NCI-H2196 treated with DMSO at 0.1 percent for 48 hours (cell line): ENCODE data around the gene APH1B.

Experiments used
- DNase-seq: peaks from one replicate; lab custom pipeline; 2025; ENCODE audit not compliant: unreplicated experiment; lab: John Stamatoyannopoulos, UW

The APH1B gene

DNA sequence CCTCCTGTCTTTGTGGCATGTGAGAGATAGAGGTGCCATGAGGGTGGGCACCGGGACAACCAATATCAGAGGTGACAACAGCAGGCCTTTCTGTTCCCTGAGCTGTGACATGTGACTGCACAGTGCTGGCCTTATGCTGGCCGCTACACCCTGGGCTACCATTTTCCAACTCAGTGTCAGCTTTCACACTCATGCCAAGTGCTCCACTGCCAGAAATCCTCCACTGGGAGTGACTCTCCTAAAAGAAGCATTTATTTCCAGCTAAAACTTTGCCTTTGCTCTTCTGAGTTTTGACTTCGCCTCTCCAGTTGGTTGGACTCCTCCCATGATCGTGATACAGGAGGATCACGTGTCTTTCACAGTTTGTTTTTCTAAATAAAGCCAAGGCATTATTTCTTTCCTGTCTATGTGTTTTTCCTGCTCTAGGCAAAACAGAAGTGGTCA is 72.8 kb downstream of the APH1B start:
- no peak for DNase-seq

DNA sequence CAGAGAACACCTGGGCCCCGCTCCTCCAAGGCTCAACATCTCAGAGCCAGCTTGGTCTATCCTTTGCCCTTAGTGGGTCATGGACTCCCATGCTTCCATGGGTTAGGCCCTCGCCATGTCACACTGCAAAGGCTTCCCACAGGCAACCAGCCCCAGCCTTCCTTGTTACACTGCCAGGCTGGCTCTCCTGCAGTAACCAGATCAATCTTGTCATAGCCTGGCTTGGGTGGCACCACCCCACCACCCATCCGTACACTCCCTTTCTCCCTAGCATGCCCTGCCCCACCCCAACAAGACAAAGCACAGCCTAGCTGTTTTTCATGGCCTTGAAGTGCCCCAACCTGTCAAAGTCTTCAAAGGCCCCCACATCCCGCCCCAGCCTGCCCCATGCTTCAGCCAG is 73.8 kb downstream of the APH1B start:
- no peak for DNase-seq

DNA sequence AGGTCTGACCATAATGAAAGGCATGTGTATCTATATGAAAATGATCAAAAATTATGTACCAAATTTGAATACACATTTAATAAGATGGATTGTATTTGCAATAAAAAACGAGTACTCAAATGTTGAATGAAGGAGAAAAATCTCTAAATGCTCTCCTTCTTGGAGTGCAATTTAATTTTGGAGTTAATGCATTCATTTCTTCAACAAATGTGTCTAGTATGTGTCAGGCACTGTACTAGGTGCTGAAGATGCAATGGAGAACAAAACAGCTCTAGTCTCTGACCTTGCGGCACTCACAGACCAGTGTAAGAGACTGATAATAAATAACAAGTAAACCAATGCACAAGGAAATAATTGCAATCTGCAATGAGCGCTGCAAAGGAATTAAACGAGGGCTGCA is 75.4 kb downstream of the APH1B start:
- no peak for DNase-seq

DNA sequence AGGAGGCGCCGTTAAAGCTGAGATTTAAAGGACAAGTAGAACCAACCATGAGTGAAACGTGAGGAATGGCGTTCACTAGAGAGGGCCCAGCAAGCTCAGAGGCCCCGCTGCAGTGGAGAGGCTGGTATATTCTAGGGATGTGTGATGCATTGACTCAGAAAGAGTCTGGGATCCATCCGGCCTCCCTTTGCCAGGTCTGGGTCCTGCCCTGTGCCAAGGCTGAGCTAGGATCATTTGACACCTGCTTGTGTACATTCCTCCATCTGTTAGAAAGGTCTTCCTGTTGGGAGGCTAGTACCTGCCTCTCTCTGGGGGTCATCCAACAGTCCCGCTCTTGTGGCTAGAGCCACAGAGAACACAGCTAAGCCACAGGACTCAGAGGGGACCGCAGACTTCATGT is 75.9 kb downstream of the APH1B start:
- no peak for DNase-seq

DNA sequence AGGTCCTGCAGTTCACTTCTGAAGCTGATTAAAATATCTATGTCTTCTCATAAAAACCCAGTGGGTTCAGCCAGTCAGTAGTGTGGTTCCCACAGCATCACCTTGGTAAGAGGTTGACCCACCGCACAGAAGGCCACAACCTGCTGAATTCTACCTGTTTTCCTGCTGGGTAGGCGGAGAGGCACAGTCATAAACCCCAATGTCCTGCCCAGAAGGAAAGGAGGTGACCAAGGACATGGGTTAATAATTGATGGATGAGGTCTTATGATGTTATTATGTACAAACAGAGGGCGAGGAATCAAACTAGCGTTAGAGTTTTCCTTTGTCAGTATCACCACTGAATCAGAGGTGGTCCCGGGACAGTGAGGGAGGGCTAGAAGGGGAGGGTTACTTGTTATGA is 76.5 kb downstream of the APH1B start:
- no peak for DNase-seq

DNA sequence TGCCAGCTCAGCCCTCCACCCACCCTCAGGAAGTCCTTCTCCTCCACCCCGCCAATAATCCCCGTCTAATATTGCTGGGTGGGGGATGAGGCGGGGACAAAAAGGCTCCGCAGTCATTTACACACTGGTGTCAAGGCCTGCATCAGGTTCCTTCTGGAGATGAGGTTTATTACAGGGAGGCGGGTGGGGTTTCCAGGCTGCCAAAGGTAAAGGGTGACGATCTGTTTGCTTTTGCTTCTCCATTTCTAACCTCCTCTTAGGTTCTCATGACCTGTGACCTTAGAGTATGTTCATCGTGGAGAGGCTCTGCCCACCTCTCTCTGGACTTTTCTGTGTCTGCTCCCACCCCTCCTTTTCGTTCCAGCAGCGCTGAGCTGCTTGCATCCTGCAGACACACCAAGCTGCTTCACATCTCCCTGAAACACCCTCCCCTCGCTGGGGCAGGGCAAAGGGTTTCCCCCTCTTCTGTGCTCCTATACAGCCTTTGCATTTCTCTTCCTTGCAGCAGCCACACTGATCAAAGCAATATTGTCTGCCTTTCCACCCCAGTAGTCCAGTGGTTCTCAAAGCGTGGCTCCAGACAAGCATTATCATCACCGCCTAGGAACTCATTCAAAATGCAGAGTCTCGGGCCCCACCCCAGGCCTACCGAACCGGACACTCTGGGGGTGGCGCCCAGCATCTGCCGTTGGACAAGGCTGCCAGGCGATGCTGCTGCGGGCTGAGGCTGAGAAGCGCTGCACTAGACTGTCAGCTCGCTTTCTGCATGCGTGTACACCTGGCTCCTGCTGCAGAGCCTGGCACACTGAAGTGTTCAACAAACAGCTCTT is 77.6 kb downstream of the APH1B start:
- DNase-seq, result no peak

DNA sequence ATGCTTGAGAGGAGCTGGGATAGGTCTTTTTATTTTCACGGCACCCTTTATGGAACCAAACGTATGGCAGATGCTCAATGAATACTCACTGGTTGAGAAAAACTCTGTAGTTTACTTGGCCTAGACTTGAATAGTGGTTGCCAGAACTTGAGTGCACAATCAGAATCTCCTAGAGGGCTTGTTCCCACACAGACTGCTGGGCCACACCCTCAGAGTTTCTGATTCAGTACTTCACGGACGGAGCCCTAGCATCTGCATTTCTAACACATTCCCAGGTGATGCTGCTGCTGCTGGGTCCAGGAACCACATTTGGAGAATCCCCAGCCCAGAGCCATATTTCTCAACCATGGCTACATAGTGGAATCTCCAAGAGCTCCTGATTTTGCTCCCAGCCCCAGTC is 79.7 kb downstream of the APH1B start:
- DNase-seq, result no peak

DNA sequence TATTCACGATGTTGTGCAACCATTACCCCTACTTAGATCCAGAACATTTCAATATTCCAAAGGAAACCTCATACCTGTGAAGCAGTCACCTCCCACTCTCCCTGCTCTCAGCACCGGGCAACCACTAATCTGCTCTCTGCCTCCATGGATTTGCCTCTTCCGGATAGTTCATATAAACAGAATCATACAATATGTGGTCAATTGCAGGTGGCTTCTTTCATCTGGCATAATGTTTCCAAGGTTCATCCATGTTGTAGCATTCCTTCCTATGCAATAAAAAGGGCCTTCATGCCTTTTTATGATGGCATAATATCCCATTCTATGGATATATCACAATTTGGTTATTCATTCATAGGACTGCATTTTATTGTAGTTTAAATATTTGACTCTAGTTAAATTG is 80.3 kb downstream of the APH1B start:
- DNase-seq, result no peak

DNA sequence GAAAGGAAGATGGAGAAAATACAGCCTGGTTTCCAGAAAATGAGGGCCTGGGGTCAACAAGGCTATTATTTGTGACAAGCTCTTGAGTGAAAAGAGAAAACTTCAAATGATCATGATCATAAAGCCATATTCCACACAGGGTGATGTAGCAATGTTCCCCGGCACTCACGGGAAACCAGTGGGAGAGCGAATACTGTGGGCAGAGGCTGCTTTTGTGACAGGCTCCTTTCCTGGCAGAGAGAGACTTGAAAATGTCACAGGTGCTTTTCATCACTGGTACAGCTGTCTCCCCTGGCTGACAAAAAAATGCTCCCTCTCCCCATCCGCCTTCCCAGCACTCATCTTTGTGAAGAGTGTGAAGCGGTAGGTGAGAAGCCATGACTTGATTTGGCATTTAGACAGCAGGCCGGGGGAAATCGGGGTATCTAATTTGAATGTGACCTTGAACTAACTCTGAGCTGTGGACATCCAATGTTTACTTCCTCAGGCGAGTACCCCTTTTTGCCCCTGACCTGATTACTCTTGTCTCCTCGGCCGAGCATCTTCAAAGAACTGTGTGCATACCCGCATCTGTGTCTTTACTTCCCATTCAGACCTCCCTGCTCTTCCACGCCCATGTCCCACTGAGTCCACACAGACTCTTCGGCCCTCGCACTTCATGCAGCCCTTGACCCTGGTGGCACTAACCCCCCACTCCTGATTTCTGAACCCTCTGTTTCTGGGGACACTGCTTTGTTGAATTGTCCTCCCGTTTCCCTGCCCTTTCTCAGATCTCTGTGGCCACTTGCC is 81.0 kb downstream of the APH1B start:
- no peak for DNase-seq
